SK-N-SH treated with all-trans-retinoic acid at 6 μM for 48 hours (cell line): ENCODE results near the gene TCEA2.

Experiments used
- BACH2 ChIP-seq: fragments of 250-450 bp; sonication (Bioruptor Pico); IDR thresholded peaks from 2 replicates; pipeline ENCODE4 v1.9.0; 2021; ENCODE audit warnings: mild to moderate bottlenecking, borderline replicate concordance
- ISL1 ChIP-seq: fragments of 250-450 bp; sonication (Bioruptor Pico); IDR thresholded peaks from 2 replicates; pipeline ENCODE4 v2.1.2; 2022; ENCODE audit warnings: mild to moderate bottlenecking, moderate library complexity
- RARB ChIP-seq: fragments of 250-450 bp; sonication (Bioruptor Pico); IDR thresholded peaks from 2 replicates; pipeline ENCODE4 v1.8.0; 2021; ENCODE audit warnings: mild to moderate bottlenecking, moderate library complexity
- SNAI2 ChIP-seq: fragments of 250-450 bp; sonication (Bioruptor Pico); IDR thresholded peaks from 2 replicates; pipeline ENCODE4 v1.5.0; 2020; ENCODE audit warnings: mild to moderate bottlenecking, moderate library complexity
- ZNF565 ChIP-seq: fragments of 450-650 bp; formaldehyde crosslinking; conservative IDR thresholded peaks from 2 replicates; pipeline ENCODE4 v1.5.0; 2020; ENCODE audit warnings: low read depth, mild to moderate bottlenecking, moderate library complexity
- TF ChIP-seq, protein P1 (sequence below): fragments of 250-450 bp; sonication (Bioruptor Pico); IDR thresholded peaks from 2 replicates; pipeline ENCODE4 v1.8.0; 2020; ENCODE audit warnings: mild to moderate bottlenecking, moderate library complexity, borderline replicate concordance

DNA sequence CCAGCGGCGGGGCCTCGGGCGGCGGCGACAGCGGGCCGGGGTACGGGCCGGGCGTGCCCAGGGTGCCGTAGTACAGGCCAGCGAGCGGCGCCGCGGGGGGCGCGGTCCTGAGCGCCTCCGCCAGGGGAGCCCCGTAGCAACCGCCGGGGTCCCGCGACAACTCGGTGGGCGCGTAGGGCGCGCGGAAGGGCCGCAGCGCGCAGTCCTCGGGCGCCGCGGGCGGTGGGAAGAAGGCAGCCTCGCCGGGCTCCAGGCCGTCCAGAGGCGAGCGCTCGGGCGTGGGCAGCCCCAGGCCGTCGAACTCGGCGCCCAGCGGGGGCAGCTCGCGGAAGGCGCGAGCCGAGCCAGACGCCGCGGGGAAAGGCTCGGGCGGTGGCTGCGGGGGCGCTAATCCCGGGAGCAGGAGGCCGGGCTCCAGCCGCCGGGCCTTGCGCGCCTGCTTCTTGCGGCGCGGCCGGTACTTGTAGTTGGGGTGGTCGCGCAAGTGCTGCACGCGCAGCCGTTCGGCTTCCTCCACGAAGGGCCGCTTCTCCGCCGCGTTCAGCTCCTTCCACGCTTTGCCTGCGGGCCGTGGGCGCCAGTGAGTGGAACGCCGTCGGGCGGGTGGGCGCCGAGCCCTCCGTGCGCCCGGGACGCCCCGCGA is 14.5 kb upstream of the TCEA2 start:
- no peak for TF ChIP-seq ZNF565 (CRISPR knock-in tag)
- TF ChIP-seq, protein P1, sequence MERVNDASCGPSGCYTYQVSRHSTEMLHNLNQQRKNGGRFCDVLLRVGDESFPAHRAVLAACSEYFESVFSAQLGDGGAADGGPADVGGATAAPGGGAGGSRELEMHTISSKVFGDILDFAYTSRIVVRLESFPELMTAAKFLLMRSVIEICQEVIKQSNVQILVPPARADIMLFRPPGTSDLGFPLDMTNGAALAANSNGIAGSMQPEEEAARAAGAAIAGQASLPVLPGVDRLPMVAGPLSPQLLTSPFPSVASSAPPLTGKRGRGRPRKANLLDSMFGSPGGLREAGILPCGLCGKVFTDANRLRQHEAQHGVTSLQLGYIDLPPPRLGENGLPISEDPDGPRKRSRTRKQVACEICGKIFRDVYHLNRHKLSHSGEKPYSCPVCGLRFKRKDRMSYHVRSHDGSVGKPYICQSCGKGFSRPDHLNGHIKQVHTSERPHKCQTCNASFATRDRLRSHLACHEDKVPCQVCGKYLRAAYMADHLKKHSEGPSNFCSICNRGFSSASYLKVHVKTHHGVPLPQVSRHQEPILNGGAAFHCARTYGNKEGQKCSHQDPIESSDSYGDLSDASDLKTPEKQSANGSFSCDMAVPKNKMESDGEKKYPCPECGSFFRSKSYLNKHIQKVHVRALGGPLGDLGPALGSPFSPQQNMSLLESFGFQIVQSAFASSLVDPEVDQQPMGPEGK (CRISPR knock-in tag) = no peak
- TF ChIP-seq SNAI2 (CRISPR knock-in tag) = no peak
- no peak for TF ChIP-seq ISL1 (CRISPR knock-in tag)
- TF ChIP-seq RARB (CRISPR knock-in tag) = no peak
- TF ChIP-seq BACH2 (CRISPR knock-in tag) = no peak
